Measurements from ENCODE around the gene PDZD2.

Gene PDZD2

DNA sequence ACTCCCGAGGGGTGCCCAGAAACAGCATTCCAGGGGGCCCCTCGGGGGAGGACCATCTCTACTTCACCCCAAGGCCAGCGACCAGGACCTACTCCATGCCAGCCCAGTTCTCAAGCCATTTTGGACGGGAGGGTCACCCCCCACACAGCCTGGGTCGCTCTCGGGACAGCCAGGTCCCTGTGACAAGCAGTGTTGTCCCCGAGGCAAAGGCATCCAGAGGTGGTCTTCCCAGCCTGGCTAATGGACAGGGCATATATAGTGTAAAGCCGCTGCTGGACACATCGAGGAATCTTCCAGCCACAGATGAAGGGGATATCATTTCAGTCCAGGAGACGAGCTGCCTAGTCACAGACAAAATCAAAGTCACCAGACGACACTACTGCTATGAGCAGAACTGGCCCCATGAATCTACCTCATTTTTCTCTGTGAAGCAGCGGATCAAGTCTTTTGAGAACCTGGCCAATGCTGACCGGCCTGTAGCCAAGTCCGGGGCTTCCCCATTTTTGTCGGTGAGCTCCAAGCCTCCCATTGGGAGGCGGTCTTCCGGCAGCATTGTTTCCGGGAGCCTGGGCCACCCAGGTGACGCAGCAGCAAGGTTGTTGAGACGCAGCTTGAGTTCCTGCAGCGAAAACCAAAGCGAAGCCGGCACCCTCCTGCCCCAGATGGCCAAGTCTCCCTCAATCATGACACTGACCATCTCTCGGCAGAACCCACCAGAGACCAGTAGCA, 451.3 kb downstream of the PDZD2 start:
- H3K27me3 ChIP-seq = no peaks in the 10 kb centered on the region
- H3K36me3 ChIP-seq = 0 out of 2 replicates have a peak, but pooled peaks cover 3% of the 10 kb centered on the region
- no peaks in the 10 kb centered on the region for H3K9me3 ChIP-seq
- H3K4me1 ChIP-seq = no peaks in the 10 kb centered on the region
- no peak overlapping the region for H3K4me3 ChIP-seq (ENCODE audit: low read depth, low read length)
- TF ChIP-seq, protein P1, sequence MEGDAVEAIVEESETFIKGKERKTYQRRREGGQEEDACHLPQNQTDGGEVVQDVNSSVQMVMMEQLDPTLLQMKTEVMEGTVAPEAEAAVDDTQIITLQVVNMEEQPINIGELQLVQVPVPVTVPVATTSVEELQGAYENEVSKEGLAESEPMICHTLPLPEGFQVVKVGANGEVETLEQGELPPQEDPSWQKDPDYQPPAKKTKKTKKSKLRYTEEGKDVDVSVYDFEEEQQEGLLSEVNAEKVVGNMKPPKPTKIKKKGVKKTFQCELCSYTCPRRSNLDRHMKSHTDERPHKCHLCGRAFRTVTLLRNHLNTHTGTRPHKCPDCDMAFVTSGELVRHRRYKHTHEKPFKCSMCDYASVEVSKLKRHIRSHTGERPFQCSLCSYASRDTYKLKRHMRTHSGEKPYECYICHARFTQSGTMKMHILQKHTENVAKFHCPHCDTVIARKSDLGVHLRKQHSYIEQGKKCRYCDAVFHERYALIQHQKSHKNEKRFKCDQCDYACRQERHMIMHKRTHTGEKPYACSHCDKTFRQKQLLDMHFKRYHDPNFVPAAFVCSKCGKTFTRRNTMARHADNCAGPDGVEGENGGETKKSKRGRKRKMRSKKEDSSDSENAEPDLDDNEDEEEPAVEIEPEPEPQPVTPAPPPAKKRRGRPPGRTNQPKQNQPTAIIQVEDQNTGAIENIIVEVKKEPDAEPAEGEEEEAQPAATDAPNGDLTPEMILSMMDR (IDR thresholded peaks at IDR 0.05; ENCODE audit: low read depth, low read length) = no peak
- DNase-seq = no peak

DNA sequence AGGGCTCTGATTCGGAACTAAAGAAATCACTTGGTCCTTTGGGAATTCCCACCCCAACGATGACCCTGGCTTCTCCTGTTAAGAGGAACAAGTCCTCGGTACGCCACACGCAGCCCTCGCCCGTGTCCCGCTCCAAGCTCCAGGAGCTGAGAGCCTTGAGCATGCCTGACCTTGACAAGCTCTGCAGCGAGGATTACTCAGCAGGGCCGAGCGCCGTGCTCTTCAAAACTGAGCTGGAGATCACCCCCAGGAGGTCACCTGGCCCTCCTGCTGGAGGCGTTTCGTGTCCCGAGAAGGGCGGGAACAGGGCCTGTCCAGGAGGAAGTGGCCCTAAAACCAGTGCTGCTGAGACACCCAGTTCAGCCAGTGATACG, 451.8 kb downstream of the PDZD2 start:
- TF ChIP-seq, protein P1 (IDR thresholded peaks at IDR 0.05; ENCODE audit: low read depth, low read length) = no peak
- Histone ChIP-seq H3K36me3 (0 out of 2 replicates have a peak, but pooled peaks cover 3% of the 10 kb centered on the region), H3K9me3 (no peaks in the 10 kb centered on the region), H3K4me3 (ENCODE audit: low read depth, low read length) (no peak overlapping the region), H3K27me3 (no peaks in the 10 kb centered on the region), H3K4me1 (no peaks in the 10 kb centered on the region)
- no peak for DNase-seq

- no peak overlapping the region for H3K4me3 ChIP-seq (ENCODE audit: low read depth, low read length)
- peak; percentile 85 for DNase-seq
- H3K4me1 ChIP-seq = peaks cover 2% of the 10 kb centered on the region
- TF ChIP-seq, protein P1 (IDR thresholded peaks at IDR 0.05; ENCODE audit: low read depth, low read length) = peak; percentile 91
- H3K9me3 ChIP-seq = no peaks in the 10 kb centered on the region
- H3K36me3 ChIP-seq = peaks cover 3% of the 10 kb centered on the region; the same call in 1 of the 2 replicates
- H3K27me3 ChIP-seq = no peaks in the 10 kb centered on the region
Observed at GRCh38 chr5:32092938-32093812, 454.2 kb downstream of the PDZD2 start.

DNA sequence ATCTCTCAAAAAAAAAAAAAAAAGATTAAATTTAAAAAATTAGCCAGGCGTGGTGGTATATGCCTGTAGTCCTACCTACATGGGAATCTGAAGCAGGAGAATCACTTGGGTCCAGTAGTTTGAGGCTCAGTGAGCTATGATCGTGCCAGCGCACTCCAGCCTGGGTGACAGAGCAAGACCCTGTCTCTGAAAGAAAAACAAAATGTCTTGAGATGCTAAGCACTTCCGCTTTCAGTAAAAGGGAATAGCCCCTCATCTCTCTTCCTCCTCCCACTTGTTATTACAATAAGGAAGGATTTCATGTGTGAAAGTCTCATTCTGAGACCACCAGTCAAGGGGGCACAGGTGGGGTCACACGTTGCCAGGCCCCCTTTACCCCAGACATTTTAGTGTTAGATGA, 455.8 kb downstream of the PDZD2 start:
- no peaks in the 10 kb centered on the region for H3K27me3 ChIP-seq
- no peaks in the 10 kb centered on the region for H3K9me3 ChIP-seq
- H3K4me3 ChIP-seq (ENCODE audit: low read depth, low read length) = no peak overlapping the region
- no peak for DNase-seq
- H3K4me1 ChIP-seq = peaks cover 18% of the 10 kb centered on the region
- H3K36me3 ChIP-seq = peaks cover 10% of the 10 kb centered on the region
- TF ChIP-seq, protein P1 (IDR thresholded peaks at IDR 0.05; ENCODE audit: low read depth, low read length) = no peak

DNA sequence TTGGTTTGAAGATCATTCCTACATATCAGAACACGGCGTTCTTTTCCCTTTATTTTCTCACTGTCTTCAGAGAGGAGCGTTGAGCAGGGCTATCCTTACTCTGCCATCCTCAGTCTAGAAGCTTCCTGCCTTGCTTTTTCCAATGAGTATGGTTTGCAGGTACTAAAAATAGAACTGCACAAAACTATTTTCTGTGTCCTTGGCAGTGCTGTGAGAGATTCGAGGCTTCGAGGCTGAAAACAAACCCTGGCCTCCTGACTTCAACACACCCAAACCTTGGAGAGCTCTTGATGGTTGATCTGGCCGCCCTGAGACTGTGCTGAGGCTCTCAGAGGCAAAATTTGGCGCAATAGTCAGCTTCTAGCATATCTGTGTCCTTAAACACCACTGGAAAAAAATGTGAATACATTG, 456.3 kb downstream of the PDZD2 start:
- Histone ChIP-seq H3K36me3 (peaks cover 16% of the 10 kb centered on the region), H3K4me3 (ENCODE audit: low read depth, low read length) (no peak overlapping the region), H3K4me1 (peaks cover 23% of the 10 kb centered on the region), H3K27me3 (no peaks in the 10 kb centered on the region), H3K9me3 (no peaks in the 10 kb centered on the region)
- DNase-seq = no peak
- TF ChIP-seq, protein P1 (IDR thresholded peaks at IDR 0.05; ENCODE audit: low read depth, low read length) = no peak
